GM13976 (cell line): Measurements from ENCODE around the gene ADAM12.

Source experiments
- DNase-seq: peaks from one replicate; pipeline ENCODE4 v3.0.0; 2012; ENCODE audit warnings: low spot score
- in situ Hi-C: fragments of 300-500 bp; cut with MboI; formaldehyde crosslinking; loops from one replicate; pipeline ENCODE4 v1.12.0; 2022; ENCODE audit warnings: low sequenced_read_pairs, mixed read lengths, inconsistent platforms; ENCODE audit not compliant: unreplicated experiment
- TF ChIP-seq, protein P1 (sequence below): IDR thresholded peaks from 2 replicates; pipeline ENCODE4 v1.5.1; 2012; ENCODE audit warnings: borderline replicate concordance, mild to moderate bottlenecking; ENCODE audit not compliant: insufficient read depth; ENCODE audit errors: extremely low read depth, missing control alignments, control extremely low read depth

ADAM12 gene

DNA sequence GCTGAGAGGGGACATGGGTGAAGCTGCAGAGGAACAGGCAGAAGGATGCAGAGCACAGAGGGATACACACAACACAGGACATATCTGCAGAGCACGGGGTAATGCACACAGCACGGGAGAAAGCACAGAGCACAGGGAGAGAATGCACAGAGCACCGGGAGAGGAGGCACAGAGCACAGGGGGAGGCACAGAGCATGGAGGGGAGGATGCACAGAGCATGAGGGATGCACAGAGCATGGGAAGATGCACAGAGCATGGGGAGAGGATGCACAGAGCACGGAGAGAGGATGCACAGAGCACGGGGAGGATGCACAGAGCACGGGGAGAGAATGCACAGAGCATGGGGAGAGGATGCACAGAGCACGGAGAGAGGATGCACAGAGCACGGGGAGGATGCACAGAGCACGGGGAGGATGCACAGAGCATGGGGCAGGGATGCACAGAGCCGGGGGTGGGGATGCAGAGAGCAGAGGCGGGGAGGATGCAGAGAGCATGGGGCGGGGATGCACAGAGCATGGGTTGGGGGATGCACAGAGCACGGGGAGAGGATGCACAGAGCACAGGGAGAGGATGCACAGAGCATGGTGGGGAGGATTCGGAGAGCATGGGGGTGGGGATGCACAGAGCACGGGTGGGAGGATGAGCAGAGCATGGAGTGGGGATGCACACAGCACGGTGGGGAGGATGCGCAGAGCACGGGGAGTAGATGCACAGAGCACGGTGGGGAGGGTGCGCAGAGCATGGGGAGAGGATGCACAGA lies 230.0 kb downstream of the ADAM12 start:
- no peak for DNase-seq
- in situ Hi-C loops: no loop called here
- TF ChIP-seq, protein P1, sequence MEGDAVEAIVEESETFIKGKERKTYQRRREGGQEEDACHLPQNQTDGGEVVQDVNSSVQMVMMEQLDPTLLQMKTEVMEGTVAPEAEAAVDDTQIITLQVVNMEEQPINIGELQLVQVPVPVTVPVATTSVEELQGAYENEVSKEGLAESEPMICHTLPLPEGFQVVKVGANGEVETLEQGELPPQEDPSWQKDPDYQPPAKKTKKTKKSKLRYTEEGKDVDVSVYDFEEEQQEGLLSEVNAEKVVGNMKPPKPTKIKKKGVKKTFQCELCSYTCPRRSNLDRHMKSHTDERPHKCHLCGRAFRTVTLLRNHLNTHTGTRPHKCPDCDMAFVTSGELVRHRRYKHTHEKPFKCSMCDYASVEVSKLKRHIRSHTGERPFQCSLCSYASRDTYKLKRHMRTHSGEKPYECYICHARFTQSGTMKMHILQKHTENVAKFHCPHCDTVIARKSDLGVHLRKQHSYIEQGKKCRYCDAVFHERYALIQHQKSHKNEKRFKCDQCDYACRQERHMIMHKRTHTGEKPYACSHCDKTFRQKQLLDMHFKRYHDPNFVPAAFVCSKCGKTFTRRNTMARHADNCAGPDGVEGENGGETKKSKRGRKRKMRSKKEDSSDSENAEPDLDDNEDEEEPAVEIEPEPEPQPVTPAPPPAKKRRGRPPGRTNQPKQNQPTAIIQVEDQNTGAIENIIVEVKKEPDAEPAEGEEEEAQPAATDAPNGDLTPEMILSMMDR: no peak

DNA sequence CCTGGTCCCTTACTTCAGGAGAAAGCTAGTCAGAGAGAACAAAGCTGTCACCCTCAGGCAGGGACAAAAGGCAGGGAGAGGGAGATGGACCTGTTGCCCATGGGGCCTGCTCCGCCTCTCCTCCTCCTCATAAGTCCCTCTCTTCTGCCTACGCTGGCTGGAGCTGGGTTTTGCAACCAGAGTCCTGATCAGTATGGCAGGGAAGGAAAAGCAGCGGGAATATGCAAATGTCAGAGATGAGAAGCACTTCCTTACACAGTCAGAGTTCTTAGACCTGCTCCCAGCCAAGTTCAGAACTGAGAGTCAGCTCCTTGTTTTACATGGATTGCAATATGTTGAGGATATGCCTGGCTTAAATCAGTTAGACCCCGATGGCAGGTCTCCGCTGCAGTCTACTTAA lies 231.1 kb downstream of the ADAM12 start:
- in situ Hi-C loops: no loop called here
- TF ChIP-seq, protein P1: no peak
- no peak for DNase-seq

DNA sequence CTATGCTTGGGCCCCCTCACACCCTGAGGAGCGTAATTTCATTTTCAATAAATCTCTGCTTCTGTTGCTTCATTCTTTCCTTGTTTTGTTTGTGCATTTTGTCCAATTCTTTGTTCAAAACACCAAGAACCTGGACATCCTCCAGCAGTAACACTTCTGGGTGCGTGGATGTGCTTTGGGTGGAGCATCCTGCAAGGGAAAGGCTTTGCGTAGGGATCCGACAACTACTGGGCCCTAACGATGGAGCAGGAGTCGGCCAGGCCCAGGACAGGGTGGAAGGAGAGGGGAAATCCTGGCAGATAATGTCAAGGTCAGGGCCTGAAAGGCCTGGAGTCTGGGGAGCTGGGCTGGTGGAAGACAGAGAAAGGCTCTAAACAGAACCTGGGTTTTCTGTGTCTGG lies 231.8 kb downstream of the ADAM12 start:
- DNase-seq: no peak
- in situ Hi-C loops: no loop called here
- TF ChIP-seq, protein P1: no peak

DNA sequence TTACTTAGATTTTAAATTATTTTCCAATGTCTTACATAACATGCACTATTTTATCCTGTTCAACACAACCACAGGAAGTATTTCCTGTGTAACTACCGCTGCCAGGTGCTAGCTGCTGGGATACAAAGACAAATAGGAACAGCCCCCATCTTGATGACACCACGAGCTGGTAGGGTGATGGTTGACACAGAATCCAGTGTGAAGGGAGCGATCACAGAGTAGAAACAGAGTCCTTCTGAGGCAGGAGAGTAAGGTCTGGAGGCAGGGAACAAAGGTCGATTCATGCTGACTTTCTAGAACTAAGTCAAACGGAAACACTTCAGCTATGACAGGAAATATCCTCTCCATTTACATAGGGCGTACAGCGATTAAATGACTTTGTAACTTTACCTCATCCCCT lies 232.3 kb downstream of the ADAM12 start:
- in situ Hi-C loops: no loop called here
- DNase-seq: no peak
- TF ChIP-seq, protein P1: no peak

DNA sequence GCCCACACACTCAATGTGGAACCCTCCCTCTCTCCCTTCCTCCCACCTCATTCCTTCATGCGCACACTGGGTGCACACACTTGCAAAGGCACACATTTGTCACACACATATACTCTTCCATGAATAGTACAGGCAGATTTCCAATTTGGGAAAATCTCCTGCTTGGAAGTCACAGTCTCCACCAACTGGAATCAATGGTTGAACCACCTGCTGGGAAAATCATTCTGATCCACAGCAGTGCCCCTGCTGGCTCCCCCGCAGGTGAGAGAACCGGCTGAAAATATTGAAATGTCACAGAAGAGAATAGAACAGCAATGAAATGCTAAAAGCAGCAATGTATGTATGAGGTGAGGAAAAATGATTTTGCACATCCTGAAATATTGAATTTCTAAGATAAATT lies 232.7 kb downstream of the ADAM12 start:
- DNase-seq: no peak
- TF ChIP-seq, protein P1: no peak
- in situ Hi-C loops: no loop called here

DNA sequence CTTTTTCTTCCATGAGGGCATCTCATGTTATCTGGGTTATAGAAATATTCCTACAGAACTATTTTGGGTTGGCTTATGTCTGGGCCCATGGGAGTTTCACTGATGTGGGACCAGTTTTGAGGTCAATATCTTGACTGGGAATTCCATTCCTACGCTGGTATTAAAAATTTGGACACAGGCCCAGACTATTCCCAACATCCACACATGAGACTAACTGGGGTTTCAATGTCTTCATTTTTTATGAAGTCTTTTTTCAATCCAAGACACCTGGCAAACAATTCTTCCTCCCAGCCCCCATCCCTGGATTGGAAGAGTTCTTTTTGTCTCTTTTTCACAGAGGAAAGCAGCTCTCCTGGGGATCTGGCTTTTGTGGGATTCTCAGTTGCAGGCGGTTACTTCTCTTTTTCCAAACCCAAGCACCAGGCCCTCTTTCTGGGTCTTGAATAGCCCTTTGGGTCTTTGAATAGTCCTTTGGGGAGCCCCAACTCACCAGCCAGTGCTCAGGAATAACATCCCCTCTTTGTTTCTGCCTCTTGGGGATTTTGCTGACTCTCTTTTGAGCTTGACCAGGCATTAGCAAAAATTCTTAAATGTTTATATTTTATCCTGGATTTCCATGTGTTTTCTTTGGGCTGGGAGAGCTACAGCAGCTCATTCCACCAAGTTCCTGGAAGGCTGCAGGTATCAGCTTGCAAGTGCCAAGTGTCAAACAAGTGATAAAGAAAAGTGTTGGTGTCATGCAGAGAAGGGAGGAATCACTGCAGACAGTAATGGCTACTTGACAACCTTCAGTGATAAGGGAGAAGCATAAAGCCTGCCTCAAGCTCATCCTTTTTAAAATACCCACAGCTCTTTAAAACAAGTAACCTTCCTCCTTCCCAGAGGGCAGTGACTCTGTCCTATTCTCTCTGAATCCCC lies 234.3 kb downstream of the ADAM12 start:
- TF ChIP-seq, protein P1: no peak
- DNase-seq: no peak
- in situ Hi-C loops: no loop called here
